Prostate gland (tissue), 2 donors: ENCODE measurements around the gene SETBP1.

Experiments
- CTCF ChIP-seq, 4 experiments: fragments of 200-600 bp in 2 of 4; fragments of 450-650 bp in 2 of 4; sonication (generic) in 2 of 4; IDR thresholded peaks; 1 replicate in 3 of 4; 2 replicates in 1 of 4; pipeline ENCODE4 v1.5.1; 2016 to 2019; ENCODE audit warnings: antibody characterized with exemption in 4 of 4, mild to moderate bottlenecking in 2 of 4, moderate library complexity in 2 of 4
- POLR2A ChIP-seq: fragments of 450-650 bp; IDR thresholded peaks from one replicate; pipeline ENCODE4 v1.6.1; 2016; ENCODE audit warnings: antibody characterized with exemption, mild to moderate bottlenecking

GRCh38 chr18:44871771-44872170 lies 191.1 kb downstream of the SETBP1 start:
- TF ChIP-seq POLR2A (no peak), CTCF (IDR thresholded peaks at IDR 0.05) (no peak)
